Astrocyte of the spinal cord (primary cell): ENCODE results near the gene ZNF236.

Experiments used
- DNase-seq: peaks from one replicate; pipeline ENCODE4 v3.0.0; 2011; ENCODE audit warnings: low read depth, low spot score
- H3K4me3 ChIP-seq: 2 replicates; pipeline ENCODE4 v1.5.1; 2011; ENCODE audit warnings: low read depth, mild to moderate bottlenecking, low read length, moderate library complexity
- in situ Hi-C: cut with HindIII; loops from 2 replicates; pipeline ENCODE4 v1.10.0; 2017; ENCODE audit warnings: low sequenced_read_pairs
- TF ChIP-seq, protein P1 (sequence below): IDR thresholded peaks from 2 replicates; pipeline ENCODE4 v1.5.1; 2012; ENCODE audit warnings: low read depth, mild to moderate bottlenecking, low read length, inconsistent platforms

Gene ZNF236

DNA sequence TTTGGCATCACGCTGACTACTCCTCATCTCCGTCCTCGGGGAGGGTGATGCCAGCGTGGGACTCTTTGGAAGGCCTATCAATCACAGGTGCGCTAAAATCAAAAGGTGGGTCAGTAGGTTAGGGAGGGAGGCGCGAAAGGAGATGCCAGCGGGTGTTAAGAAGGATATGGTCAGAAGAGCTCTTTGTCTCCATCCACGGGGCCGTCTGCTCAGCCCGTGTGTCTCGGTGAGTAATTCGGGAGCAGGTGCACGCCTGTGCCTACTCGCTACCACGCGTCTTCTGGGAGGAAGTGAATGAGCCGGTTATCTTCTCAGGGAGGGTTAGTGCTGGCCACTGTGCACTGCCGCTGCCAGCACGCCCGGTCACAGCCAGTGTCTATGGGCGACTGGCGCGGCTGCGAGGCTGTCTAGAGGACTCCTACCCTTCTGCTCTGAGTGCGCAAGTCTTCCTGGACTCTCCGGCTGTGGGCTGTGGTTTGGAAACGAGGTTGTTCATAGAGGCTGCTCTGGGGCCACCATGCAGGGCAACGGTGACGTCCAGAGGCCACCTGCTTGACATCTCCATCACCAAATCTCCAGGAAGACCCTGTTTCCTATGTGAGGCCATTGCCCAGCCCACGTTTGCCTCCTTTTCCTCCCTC lies 156.9 kb downstream of the ZNF236 start:
- DNase-seq = no peak
- TF ChIP-seq, protein P1, sequence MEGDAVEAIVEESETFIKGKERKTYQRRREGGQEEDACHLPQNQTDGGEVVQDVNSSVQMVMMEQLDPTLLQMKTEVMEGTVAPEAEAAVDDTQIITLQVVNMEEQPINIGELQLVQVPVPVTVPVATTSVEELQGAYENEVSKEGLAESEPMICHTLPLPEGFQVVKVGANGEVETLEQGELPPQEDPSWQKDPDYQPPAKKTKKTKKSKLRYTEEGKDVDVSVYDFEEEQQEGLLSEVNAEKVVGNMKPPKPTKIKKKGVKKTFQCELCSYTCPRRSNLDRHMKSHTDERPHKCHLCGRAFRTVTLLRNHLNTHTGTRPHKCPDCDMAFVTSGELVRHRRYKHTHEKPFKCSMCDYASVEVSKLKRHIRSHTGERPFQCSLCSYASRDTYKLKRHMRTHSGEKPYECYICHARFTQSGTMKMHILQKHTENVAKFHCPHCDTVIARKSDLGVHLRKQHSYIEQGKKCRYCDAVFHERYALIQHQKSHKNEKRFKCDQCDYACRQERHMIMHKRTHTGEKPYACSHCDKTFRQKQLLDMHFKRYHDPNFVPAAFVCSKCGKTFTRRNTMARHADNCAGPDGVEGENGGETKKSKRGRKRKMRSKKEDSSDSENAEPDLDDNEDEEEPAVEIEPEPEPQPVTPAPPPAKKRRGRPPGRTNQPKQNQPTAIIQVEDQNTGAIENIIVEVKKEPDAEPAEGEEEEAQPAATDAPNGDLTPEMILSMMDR = no peak
- in situ Hi-C loops = no loop called here
- no peak overlapping the region for H3K4me3 ChIP-seq

- TF ChIP-seq, protein P1 = no peak
- DNase-seq = no peak
- no peak overlapping the region for H3K4me3 ChIP-seq
- in situ Hi-C loops = no loop called here
These were observed 157.5 kb downstream of the ZNF236 start for GRCh38 chr18:76979906-76980305.

DNA sequence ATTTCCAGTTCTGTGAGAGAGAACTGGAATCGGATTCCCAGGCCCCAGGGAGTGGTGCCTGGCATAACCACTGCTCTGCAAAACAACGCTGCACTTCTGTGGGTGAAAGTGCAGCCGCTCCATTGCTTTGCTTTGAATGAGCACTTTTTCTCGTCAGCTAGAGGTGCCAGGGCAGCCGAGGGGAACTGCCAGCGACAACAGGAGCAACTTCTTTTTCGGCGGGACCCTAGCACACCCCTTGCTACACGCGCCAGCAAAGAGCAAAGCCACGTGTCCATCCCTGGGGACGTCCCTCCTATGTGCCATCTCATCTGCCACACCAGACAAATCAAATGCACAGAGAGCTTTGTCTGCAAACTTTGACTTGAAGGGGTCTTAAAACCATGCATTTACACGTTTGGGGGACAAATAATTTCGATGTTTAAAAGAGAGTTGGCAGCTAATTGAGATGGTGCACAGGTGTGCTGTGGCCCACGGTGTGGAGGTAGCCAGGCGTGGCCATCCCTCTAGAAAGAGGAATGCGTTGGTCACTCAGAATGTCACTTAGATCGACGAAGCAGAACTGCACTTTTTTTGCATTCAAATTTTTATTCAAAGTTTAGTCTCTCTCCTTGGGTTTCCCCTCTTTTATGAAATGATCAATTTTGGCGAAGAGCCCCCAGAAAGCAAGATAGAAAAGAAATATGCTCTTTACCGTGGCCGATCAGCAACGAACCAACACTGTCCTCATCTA lies 158.5 kb downstream of the ZNF236 start:
- in situ Hi-C loops = no loop called here
- no peak overlapping the region for H3K4me3 ChIP-seq
- DNase-seq = no peak
- TF ChIP-seq, protein P1 = no peak

DNA sequence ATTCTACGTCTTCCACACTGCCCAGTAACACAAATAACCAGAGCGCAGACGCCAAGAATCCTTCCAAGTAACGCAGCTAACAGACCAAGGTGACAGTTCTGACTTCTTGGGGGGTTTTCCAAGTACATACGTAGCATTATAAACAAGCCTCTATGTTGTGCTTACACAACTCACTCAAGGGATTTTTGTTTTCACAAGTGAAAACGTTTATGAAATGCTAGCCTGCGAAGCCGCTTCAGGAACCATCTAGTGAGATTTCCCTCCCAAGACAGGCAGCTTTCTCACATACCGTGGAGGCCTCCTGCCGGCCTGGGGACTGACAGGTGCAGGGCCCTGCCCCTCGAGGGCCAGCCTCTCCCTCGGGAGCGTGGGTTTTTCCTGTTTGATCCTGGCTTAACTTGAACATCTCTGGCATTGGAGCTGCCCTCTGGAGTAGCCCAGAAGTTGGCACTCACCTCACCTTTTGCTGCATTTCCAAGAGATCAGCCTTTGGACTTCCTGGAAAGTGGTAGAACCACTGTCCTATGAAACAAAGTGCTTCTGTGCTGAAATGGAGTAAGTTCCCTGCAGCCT lies 159.1 kb downstream of the ZNF236 start:
- in situ Hi-C loops = no loop called here
- DNase-seq = no peak
- H3K4me3 ChIP-seq = no peak overlapping the region
- TF ChIP-seq, protein P1 = no peak

DNA sequence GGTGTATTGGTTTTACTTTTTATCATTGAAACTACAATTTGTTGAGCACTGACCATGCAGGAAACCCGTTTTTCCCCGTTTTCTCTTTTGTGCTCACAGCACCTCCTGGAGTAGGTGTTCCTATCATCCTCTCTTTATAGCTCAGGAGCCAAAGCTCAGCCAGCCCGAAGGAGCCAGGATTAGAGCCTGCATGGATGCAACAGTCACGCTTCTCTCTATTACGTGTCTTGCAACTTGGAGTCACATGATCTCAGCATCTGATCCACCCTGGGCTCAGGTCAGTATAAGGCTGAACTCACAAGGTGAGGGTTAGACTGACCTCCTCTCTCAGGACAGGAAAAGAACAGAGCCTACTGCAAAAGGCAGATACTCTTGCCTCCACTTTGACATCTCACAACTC lies 159.7 kb downstream of the ZNF236 start:
- in situ Hi-C loops = no loop called here
- no peak for DNase-seq
- TF ChIP-seq, protein P1 = no peak
- H3K4me3 ChIP-seq = no peak overlapping the region

GRCh38 chr18:76982841-76983583 lies 160.7 kb downstream of the ZNF236 start:
- DNase-seq = peak; percentile 71
- in situ Hi-C loops = no loop called here
- H3K4me3 ChIP-seq = no peak overlapping the region
- TF ChIP-seq, protein P1 = peak; percentile 96
